22Rv1 (cell line): ENCODE results near the gene DLG5.

ENCODE experiments used
- CTCF ChIP-seq: fragments of 450-650 bp; IDR thresholded peaks from 2 replicates; pipeline ENCODE4 v1.5.1; 2017; ENCODE audit warnings: mild to moderate bottlenecking
- ZFX ChIP-seq: fragments of 450-650 bp; IDR thresholded peaks from 2 replicates; pipeline ENCODE4 v1.6.1; 2017; ENCODE audit warnings: antibody characterized with exemption, borderline replicate concordance

GRCh38 chr10:77837925-77838595 is 88.5 kb downstream of the DLG5 start:
- no peak for TF ChIP-seq CTCF
- TF ChIP-seq ZFX: no peak
